Ishikawa (cell line): ENCODE results near the gene RASGEF1C.

Source experiments
- CEBPB ChIP-seq: IDR thresholded peaks from 2 replicates; pipeline ENCODE4 v1.6.1; 2012
- CREB1 ChIP-seq: IDR thresholded peaks from 2 replicates; pipeline ENCODE4 v1.6.1; 2012; ENCODE audit warnings: low read depth
- EGR1 ChIP-seq: IDR thresholded peaks from 2 replicates; pipeline ENCODE4 v1.6.1; 2012
- EP300 ChIP-seq: IDR thresholded peaks from 2 replicates; pipeline ENCODE4 v1.6.1; 2012; ENCODE audit warnings: borderline replicate concordance
- FOXM1 ChIP-seq: IDR thresholded peaks from 2 replicates; pipeline ENCODE4 v1.6.1; 2012; ENCODE audit warnings: low read depth, borderline replicate concordance
- MAX ChIP-seq: IDR thresholded peaks from 2 replicates; pipeline ENCODE4 v1.6.1; 2012
- NFIC ChIP-seq: IDR thresholded peaks from 2 replicates; pipeline ENCODE4 v1.6.1; 2012
- RAD21 ChIP-seq: IDR thresholded peaks from 2 replicates; pipeline ENCODE4 v1.6.1; 2012; ENCODE audit warnings: low read depth
- REST ChIP-seq: IDR thresholded peaks from 2 replicates; pipeline ENCODE4 v1.6.1; 2012; ENCODE audit warnings: low read depth, mild to moderate bottlenecking
- TAF1 ChIP-seq: IDR thresholded peaks from 2 replicates; pipeline ENCODE4 v1.6.1; 2012; ENCODE audit warnings: low read depth, mild to moderate bottlenecking
- TCF12 ChIP-seq: IDR thresholded peaks from 2 replicates; pipeline ENCODE4 v1.6.1; 2012; ENCODE audit warnings: low read depth
- TEAD4 ChIP-seq: IDR thresholded peaks from 2 replicates; pipeline ENCODE4 v1.6.1; 2012
- USF1 ChIP-seq: IDR thresholded peaks from 2 replicates; pipeline ENCODE4 v1.6.1; 2012
- YY1 ChIP-seq: IDR thresholded peaks from 2 replicates; pipeline ENCODE4 v1.6.1; 2012; ENCODE audit warnings: low read depth
- ZBTB7A ChIP-seq: IDR thresholded peaks from 2 replicates; pipeline ENCODE4 v1.6.1; 2012; ENCODE audit warnings: low read depth

RASGEF1C gene

GRCh38 chr5:180101451-180102105 lies 107.4 kb downstream of the RASGEF1C start:
- no peak for TF ChIP-seq FOXM1
- no peak for TF ChIP-seq CEBPB
- TF ChIP-seq ZBTB7A, result no peak
- no peak for TF ChIP-seq CREB1
- no peak for TF ChIP-seq RAD21
- no peak for TF ChIP-seq REST
- TF ChIP-seq TCF12, result no peak
- no peak for TF ChIP-seq TAF1
- TF ChIP-seq USF1, result no peak
- no peak for TF ChIP-seq EGR1
- no peak for TF ChIP-seq YY1
- no peak for TF ChIP-seq TEAD4
- TF ChIP-seq NFIC, result no peak
- no peak for TF ChIP-seq EP300

- no peak for TF ChIP-seq TEAD4
- TF ChIP-seq CREB1, result no peak
- TF ChIP-seq REST, result no peak
- TF ChIP-seq EP300, result no peak
- TF ChIP-seq MAX, result no peak
- TF ChIP-seq FOXM1, result no peak
- TF ChIP-seq CEBPB, result no peak
- TF ChIP-seq NFIC, result no peak
- no peak for TF ChIP-seq EGR1
Observed at GRCh38 chr5:180100621-180101450, 108.2 kb downstream of the RASGEF1C start.

- TF ChIP-seq ZBTB7A (no peak), MAX (no peak), YY1 (no peak), RAD21 (no peak), EGR1 (no peak), CREB1 (no peak), TAF1 (no peak), TEAD4 (no peak), REST (no peak), USF1 (no peak), NFIC (no peak)
Observed at GRCh38 chr5:180099733-180100611, 109.0 kb downstream of the RASGEF1C start.
